Left ventricle myocardium inferior (tissue), 1 donor: Measurements from ENCODE around the gene RBM25. TPM values are rescaled to one million over a fixed set of nuclear protein-coding genes. Genes with fewer than 3 reads are reported as not detected.

Experiments used
- DNase-seq: peaks from one replicate; pipeline ENCODE4 v3.0.0-alpha.2; 2020
- H3K27ac ChIP-seq: fragments of 200-600 bp; replicated peaks from 2 replicates; pipeline ENCODE4 v1.8.0; 2021
- H3K27me3 ChIP-seq: fragments of 200-600 bp; 2 replicates; pipeline ENCODE4 v1.8.0; 2021; ENCODE audit warnings: low read depth
- H3K36me3 ChIP-seq: fragments of 200-600 bp; 2 replicates; pipeline ENCODE4 v1.8.0; 2021
- H3K4me1 ChIP-seq: fragments of 200-600 bp; 2 replicates; pipeline ENCODE4 v1.8.0; 2021
- H3K4me3 ChIP-seq: fragments of 200-600 bp; 2 replicates; pipeline ENCODE4 v1.8.0; 2021; ENCODE audit warnings: mild to moderate bottlenecking, moderate library complexity
- H3K9me3 ChIP-seq: fragments of 200-600 bp; replicated peaks from 2 replicates; pipeline ENCODE4 v1.8.0; 2021
- intact Hi-C: fragments of 100-400 bp; cut with micrococcal nuclease; formaldehyde crosslinking; loops from one replicate; pipeline ENCODE4 v1.11.0; 2022
- total RNA-seq: library from RNA; stranded (reverse); fragmentation: NEBNext Ultra II Directional; extraction: Animal tissue kit (Norgen Biotek cat#: 25700); gene quantifications from one replicate; pipeline ENCODE4 v1.2.1, GENCODE V29; 2021
- TF ChIP-seq, protein P1 (sequence below): fragments of 200-600 bp; IDR thresholded peaks from 2 replicates; pipeline ENCODE4 v1.8.0; 2021; ENCODE audit warnings: antibody characterized with exemption, mild to moderate bottlenecking, borderline replicate concordance
- donor health status: DM: no; HTN: yes; CAD: no; lungs with severe emphysema.

Gene RBM25
- total RNA-seq, 1 donor from 2014 or later, result 36.9 TPM

DNA sequence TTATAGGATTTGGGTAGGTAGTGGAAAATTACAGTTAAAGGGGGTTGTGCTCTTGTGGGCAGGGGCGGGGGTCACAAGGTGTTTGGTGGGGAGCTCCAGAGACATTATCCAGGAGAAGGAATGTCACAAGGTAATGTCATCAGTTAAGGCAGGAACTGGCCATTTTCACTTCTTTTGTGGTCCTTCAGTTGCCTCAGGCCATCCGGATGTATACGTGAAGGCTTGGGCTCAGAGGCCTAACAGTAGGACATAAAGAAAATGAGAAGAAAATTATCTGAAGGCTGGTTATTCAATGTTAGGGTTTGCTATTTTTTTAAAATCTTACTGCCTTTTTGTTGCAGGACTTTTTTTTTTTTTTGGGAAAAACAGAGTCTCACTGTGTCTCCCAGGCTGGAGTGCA lies 75.5 kb downstream of the RBM25 start:
- intact Hi-C loops, result no loop called here
- Histone ChIP-seq H3K9me3 (no peaks in the 10 kb centered on the region), H3K27me3 (no peaks in the 10 kb centered on the region), H3K4me1 (peaks cover 26% of the 10 kb centered on the region), H3K36me3 (no peaks in the 10 kb centered on the region), H3K27ac (no peak overlapping the region), H3K4me3 (no peak overlapping the region)
- TF ChIP-seq, protein P1, sequence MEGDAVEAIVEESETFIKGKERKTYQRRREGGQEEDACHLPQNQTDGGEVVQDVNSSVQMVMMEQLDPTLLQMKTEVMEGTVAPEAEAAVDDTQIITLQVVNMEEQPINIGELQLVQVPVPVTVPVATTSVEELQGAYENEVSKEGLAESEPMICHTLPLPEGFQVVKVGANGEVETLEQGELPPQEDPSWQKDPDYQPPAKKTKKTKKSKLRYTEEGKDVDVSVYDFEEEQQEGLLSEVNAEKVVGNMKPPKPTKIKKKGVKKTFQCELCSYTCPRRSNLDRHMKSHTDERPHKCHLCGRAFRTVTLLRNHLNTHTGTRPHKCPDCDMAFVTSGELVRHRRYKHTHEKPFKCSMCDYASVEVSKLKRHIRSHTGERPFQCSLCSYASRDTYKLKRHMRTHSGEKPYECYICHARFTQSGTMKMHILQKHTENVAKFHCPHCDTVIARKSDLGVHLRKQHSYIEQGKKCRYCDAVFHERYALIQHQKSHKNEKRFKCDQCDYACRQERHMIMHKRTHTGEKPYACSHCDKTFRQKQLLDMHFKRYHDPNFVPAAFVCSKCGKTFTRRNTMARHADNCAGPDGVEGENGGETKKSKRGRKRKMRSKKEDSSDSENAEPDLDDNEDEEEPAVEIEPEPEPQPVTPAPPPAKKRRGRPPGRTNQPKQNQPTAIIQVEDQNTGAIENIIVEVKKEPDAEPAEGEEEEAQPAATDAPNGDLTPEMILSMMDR, result no peak
- no peak for DNase-seq

DNA sequence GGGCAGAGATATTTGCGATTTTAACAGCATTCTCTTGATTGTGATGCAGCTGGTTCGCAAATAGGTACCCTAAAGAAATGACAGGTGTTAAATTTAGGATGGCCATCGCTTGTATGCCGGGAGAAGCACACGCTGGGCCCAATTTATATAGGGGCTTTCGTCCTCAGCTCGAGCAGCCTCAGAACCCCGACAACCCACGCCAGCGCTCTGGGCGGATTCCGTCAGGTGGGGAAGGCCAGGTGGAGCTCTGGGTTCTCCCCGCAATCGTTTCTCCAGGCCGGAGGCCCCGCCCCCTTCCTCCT lies 77.7 kb downstream of the RBM25 start:
- Histone ChIP-seq H3K4me1 (peaks cover 32% of the 10 kb centered on the region), H3K9me3 (no peaks in the 10 kb centered on the region)
- TF ChIP-seq, protein P1, result no peak

DNA sequence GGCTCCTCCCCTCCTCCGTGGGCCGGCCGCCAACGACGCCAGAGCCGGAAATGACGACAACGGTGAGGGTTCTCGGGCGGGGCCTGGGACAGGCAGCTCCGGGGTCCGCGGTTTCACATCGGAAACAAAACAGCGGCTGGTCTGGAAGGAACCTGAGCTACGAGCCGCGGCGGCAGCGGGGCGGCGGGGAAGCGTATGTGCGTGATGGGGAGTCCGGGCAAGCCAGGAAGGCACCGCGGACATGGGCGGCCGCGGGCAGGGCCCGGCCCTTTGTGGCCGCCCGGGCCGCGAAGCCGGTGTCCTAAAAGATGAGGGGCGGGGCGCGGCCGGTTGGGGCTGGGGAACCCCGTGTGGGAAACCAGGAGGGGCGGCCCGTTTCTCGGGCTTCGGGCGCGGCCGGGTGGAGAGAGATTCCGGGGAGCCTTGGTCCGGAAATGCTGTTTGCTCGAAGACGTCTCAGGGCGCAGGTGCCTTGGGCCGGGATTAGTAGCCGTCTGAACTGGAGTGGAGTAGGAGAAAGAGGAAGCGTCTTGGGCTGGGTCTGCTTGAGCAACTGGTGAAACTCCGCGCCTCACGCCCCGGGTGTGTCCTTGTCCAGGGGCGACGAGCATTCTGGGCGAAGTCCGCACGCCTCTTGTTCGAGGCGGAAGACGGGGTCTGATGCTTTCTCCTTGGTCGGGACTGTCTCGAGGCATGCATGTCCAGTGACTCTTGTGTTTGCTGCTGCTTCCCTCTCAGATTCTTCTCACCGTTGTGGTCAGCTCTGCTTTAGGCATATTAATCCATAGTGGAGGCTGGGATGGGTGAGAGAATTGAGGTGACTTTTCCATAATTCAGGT lies 78.3 kb downstream of the RBM25 start, which contains the start of gene PSEN1:
PSEN1 (plus strand) TSS at position 121 of the 839 bp plus-strand sequence. CDS start 11,513 bp downstream, outside the sequence.
- TF ChIP-seq, protein P1, result no peak
- Histone ChIP-seq H3K27ac (peak within 1 kb of the TSS; percentile 94), H3K36me3 (no peaks in the 10 kb centered on the region), H3K4me1 (peaks cover 33% of the 10 kb centered on the region), H3K9me3 (no peaks in the 10 kb centered on the region), H3K27me3 (no peaks in the 10 kb centered on the region), H3K4me3 (peak within 1 kb of the TSS; percentile 97)
- peak; percentile 94 for DNase-seq
- intact Hi-C loops, result no loop called here

More for the DNA sequence above, 77.7 kb downstream of the RBM25 start:
- no peak for DNase-seq
- Histone ChIP-seq H3K27me3 (no peaks in the 10 kb centered on the region), H3K36me3 (no peaks in the 10 kb centered on the region), H3K4me3 (peak overlapping the region; percentile 97), H3K27ac (peak overlapping the region; percentile 94)
- intact Hi-C loops, result no loop called here

DNA sequence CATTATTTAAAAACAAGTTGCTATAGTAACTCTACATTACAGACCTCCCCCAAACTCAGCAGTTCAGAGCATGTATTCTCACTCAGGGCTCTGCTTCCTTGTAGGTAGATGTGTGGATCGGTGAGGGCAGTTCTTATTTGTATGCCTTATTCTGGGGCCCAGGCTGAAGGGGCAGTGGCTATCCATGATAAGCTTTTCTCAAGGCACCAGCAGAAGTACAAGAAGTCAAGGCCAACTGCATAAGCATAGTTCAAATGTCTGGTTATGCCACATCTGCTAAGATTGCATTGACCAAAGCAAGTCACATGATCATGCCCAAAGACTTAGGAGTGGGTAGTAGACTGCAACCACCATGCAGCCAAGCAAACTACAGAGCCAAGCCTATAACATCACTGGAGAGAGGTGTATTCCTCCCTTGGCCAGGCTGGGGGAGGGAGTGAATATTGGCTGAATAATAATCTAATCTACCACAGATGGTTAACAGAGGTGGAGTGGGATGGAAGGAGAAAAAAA lies 82.5 kb downstream of the RBM25 start:
- intact Hi-C loops, result no loop called here
- Histone ChIP-seq H3K4me1 (peaks cover 47% of the 10 kb centered on the region), H3K36me3 (no peaks in the 10 kb centered on the region)

DNA sequence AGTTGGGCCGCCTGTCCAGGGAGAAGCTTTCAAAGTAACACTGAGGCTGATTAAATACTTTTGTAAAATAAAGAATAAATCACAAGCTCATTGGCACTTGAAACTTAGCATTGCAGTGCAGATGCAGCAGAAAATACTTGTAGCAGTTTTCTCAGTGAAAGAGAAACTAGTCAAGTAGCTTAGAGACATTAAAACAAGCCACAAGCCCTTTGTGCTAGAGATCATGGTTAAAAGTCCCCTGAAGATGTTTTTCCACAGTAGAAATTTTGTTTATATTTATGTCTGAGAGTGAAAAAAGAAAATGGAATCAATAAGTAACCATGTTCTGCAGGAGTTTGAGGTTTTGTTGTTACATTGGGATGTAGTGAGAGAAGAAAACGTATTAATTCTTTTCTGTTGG lies 83.9 kb downstream of the RBM25 start:
- Histone ChIP-seq H3K36me3 (no peaks in the 10 kb centered on the region), H3K4me1 (peaks cover 35% of the 10 kb centered on the region), H3K27ac (no peak overlapping the region), H3K4me3 (no peak overlapping the region), H3K9me3 (no peaks in the 10 kb centered on the region), H3K27me3 (no peaks in the 10 kb centered on the region)
- DNase-seq, result no peak
- intact Hi-C loops, result no loop called here
- TF ChIP-seq, protein P1, result no peak

More for the DNA sequence above, 82.5 kb downstream of the RBM25 start:
- DNase-seq, result no peak
- H3K27me3 ChIP-seq, result no peaks in the 10 kb centered on the region
- no peak overlapping the region for H3K27ac ChIP-seq
- no peak overlapping the region for H3K4me3 ChIP-seq
- no peaks in the 10 kb centered on the region for H3K9me3 ChIP-seq
- TF ChIP-seq, protein P1, result no peak
